ENCODE results near the gene SLC30A4.
A peak's percentile ranks its signal among the peaks of the same experiment; 100 is the strongest.

Gene SLC30A4

DNA sequence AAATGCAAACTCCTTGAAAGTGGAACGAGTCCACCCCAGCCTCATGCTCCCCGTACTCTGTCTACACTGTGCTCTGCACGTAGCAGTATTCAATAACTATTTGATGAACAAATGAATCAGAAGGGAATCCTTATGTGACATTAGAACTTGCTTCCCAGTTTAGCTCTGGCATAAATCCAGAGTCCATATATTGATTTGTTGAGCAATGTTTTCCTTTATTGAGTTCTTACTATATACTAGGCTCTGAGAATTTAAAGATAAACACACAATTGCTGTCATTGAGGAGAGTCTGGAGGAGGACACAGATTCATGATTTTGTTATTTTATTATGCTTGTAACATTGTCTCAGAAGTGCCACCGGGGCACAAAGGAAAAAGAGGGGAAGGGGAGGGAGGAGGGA is 73.2 kb downstream of the SLC30A4 start:
- no peak for DNase-seq

GRCh38 chr15:45448066-45448915 is 74.3 kb downstream of the SLC30A4 start:
- DNase-seq: no peak

DNA sequence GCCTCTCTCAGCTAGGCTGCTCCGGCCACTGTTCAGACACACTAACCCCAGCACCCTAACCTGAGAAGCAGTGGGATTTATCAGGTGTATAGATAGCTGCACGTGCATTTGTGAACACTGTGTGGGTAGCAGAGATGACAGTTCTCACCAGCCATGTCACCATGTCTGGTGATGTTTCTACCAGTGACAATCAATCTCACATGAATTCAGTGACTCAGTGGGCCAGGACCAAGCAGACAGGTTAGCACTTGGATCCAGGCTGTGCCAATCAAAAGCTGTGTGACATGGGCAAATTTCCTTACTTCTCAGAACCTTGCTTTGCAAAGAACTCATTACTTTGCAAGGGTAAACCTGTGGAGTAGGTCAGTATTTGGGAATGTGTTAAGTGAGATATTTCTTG is 78.9 kb downstream of the SLC30A4 start:
- no peak for DNase-seq

- DNase-seq: no peak
These were observed 79.9 kb downstream of the SLC30A4 start for GRCh38 chr15:45442507-45443135.

GRCh38 chr15:45441686-45442085 is 80.9 kb downstream of the SLC30A4 start:
- no peak for DNase-seq

DNA sequence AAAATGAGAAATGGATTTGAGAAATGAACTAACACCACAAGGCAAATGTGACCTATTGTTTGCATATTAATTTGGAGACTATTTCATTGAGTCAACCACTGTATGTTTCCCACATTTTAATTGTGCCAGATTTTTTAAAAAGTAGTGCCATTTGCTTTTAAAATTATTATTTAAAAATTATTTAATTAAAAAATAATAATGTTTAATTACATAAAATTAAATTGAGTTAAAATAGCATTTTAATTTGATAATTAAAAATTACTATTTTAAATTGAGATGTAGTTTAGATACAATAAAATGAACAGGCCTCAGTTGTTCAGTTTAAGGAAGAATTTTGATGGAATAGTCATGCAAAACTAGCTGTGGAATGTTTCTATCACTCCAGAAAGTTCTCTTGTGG is 81.5 kb downstream of the SLC30A4 start:
- DNase-seq: no peak

GRCh38 chr15:45439521-45440260 is 82.9 kb downstream of the SLC30A4 start:
- DNase-seq: no peak

DNA sequence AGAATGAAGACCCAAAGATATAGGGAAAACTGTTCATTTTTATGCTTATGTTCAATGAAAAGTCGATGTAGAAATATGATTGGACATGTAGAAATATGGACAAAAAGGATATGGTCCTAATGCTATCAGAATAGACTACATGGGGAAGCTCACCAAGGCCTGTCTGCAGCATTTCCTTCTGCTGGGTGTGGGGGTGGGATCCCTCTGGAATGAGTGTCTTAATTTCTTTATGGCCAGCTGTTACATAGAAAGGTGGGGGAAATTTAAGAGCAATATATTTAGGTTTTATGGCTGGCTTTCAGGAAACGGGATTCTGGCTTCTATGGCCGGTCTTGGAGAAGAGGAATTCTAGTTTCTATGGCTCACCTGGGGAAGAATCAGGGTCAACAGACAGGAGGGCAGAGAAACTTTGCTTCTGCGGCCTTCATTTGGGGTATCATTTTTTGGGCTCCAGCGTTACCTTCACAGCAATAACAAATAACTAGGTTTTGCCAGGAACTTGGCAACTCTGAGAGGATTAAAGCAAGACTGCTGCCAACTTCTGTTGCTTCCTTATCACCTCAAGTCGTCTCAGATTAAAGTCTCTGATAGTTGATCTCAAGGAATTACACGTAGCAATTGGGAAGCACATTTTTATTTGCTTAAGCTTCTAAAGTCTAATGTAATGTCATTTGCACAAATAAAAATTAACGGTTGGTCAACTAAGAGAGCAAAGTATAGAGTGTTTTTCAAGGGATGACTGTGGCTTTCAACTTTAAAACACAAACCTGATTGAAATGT is 87.2 kb downstream of the SLC30A4 start:
- no peak for DNase-seq

DNA sequence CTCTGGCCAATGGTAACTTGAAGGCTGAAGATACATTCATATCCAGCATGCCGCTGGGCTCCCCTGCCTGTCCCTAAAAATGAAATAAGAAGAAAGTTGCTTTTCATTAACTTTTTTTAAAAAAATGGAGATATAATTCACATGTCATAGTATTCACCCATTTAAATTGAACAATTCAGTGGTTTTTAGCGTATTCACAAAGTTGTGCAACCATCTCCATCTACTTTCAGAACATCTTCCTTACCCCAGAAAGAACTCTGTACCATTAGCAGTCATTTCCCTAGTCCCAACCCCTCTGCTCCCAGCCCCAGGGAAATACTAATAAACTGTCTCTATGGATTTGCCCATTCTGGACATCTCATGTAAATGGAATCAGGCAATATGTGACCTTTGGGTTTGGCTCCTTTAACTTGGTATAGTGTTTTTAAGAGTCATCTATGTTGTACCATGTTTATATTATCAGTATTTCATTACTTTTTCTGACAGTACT is 88.4 kb downstream of the SLC30A4 start:
- DNase-seq: no peak

DNA sequence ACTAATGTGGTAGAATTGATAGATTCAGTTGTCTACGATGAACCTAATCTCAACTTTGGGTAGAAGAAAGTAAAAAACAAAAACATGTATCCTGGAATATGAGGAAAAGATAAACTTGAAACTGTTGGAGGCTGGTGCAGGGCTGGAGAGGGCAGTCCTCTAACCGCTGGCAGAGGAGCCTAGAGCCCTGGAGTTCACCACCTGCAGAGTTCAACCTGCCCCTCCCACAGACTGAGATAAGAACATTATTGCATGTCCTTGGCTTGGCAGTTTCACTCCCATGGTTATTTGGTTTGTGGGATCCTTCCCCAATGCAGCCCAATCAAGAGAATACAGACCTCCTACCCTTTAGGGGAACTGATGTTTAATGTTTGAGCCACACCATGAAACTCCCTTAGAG is 91.0 kb downstream of the SLC30A4 start:
- no peak for DNase-seq

DNA sequence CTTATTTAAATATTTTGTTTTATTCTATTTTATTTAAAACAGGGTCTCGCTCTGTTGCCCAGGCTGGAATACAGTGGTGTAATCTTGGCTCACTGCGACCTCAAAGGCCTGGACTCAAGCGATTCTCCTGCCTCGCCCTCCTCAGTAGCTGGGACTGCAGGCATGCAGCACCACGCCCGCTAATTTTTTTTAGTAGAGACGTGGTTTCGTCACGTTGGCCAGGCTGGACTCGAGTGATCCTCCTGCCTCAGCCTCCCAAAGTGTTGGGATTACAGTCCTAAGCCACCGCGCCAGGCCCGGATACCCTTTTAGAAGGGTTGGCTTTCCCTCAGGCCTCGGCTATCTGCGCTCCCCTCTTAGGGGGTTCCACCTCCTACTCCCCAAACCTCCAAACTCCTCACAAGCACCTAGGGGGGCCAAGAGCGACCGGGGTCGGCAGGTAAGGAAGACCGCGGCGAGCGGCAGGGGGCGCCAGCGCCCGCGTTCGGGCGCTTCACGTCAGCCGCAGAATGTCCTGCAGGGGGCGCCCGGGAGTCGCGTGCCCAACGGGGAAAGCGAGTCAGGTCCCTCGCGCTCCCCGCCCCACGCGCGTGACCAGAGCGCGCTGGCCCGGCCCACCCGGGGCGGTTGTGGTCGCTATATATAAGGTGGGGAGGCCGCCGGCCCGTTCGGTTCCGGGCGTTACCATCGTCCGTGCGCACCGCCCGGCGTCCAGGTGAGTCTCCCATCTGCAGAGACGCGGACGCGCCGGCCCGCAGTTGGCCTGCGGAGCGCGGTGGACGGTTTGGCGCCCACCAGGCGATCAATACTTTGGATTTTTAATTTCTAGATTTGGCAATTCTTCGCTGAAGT is 92.4 kb downstream of the SLC30A4 start:
- peak; percentile 77 for DNase-seq
